HUES64 (cell line): ENCODE data around the gene LTBP1.
"Not testable (repeated sequence)": the region's sequence is repeated elsewhere in the genome, so short reads cannot be mapped to it uniquely, and the experiment has no call there.

Experiments used
- H3K27ac ChIP-seq: 2 replicates; pipeline ENCODE4 v1.7.0; 2013; ENCODE audit warnings: low read depth, low read length, inconsistent platforms
- H3K27me3 ChIP-seq: 2 replicates; pipeline ENCODE4 v1.6.1; 2013; ENCODE audit warnings: mild to moderate bottlenecking, low read length; ENCODE audit not compliant: insufficient read depth
- H3K36me3 ChIP-seq: 2 replicates; pipeline ENCODE4 v1.6.1; 2013; ENCODE audit warnings: mild to moderate bottlenecking, low read length; ENCODE audit not compliant: insufficient read depth
- H3K4me1 ChIP-seq: 2 replicates; pipeline ENCODE4 v1.6.1; 2013; ENCODE audit warnings: mild to moderate bottlenecking, low read length, moderate library complexity; ENCODE audit not compliant: insufficient read depth
- H3K4me3 ChIP-seq: 2 replicates; pipeline ENCODE4 v1.5.1; 2013; ENCODE audit warnings: mild to moderate bottlenecking, low read length, moderate library complexity
- H3K9ac ChIP-seq: 2 replicates; pipeline ENCODE4 v1.6.1; 2013; ENCODE audit warnings: mild to moderate bottlenecking, low read depth, low read length
- H3K9me3 ChIP-seq: 2 replicates; pipeline ENCODE4 v1.6.1; 2013; ENCODE audit warnings: low read depth, low read length; ENCODE audit not compliant: insufficient read depth
- WGBS: fragments of 150-250, 120-280 bp; methylation state at CpG from one replicate; pipeline ENCODE4 v1.1.7; 2013; ENCODE audit warnings: missing lambda C conversion rate; 5-methylcytosine and 5-hydroxymethylcytosine counted together

The LTBP1 gene

DNA sequence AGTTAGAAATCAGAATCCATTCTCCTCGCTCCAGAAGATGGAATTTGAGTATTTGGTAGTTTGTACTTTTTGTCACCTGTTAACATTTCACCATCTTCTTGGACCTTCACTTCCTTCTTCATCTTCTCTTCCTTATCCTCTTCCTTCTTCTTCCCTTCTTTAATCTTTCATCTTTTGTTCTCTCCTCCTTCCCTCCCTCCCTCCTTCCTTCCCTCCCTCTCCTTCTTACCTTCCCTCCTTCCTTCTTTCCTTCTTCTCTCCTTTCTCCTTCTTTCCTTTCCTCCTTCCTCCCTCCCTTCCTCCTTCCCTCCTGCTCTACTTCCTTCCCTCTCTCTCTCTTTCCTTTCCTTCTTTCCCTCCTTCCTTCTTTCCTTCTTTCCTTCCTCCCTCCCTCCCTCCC, 31.1 kb upstream of the LTBP1 start:
- WGBS = no CpG with 5 or more reads among the region's 1 CpG
- Histone ChIP-seq H3K4me3 (no peak overlapping the region), H3K27ac (no peak overlapping the region), H3K4me1 (no peaks in the 10 kb centered on the region), H3K27me3 (no peaks in the 10 kb centered on the region), H3K9me3 (no peaks in the 10 kb centered on the region), H3K9ac (no peak overlapping the region), H3K36me3 (no peaks in the 10 kb centered on the region)

DNA sequence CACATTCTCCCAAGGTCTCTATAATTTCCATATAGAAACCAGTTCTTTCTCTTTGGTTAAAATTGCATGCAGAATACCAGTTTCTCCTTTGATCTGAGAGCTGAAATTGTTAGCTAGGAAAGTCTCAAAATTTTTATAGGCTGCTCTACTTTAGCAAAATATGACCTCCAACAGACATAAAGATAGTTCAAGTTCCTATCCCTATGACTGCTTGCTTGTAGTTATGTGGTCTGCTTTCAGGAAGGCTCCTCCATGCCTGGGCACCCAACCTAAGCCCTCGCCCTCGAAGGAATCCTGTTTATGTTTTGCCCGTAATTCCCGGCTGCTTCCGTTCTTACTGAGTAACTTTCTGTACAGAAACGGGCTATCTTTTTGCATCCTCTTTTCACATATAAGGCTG, 28.0 kb upstream of the LTBP1 start:
- Histone ChIP-seq H3K9me3 (no peaks in the 10 kb centered on the region), H3K4me3 (no peak overlapping the region), H3K4me1 (no peaks in the 10 kb centered on the region), H3K27ac (no peak overlapping the region), H3K36me3 (no peaks in the 10 kb centered on the region), H3K9ac (no peak overlapping the region), H3K27me3 (no peaks in the 10 kb centered on the region)
- WGBS = 95% methylated on average over 6 of the region's 6 CpGs

DNA sequence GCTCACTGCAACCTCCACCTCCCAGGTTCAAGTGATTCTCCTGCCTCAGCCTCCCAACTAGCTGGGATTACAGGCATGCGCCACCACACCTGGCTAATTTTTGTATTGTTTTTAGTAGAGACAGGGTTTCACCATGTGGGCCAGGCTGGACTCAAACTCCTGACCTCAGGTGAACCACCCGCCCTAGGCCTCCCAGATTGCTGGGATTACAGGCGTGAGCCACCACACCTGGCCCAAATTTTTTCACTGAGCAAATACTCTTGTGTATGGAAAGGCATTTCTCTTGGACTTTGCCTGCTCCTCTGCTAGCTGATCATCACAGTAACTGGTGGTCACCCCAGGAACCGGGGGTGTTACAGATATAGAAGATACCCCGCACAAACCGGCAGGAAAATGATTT, 26.9 kb upstream of the LTBP1 start:
- H3K36me3 ChIP-seq, H3K27me3 ChIP-seq, H3K9me3 ChIP-seq, H3K9ac ChIP-seq, H3K4me1 ChIP-seq, H3K4me3 ChIP-seq, H3K27ac ChIP-seq: not testable (repeated sequence)
- WGBS = 97% methylated on average over 6 of the region's 6 CpGs

DNA sequence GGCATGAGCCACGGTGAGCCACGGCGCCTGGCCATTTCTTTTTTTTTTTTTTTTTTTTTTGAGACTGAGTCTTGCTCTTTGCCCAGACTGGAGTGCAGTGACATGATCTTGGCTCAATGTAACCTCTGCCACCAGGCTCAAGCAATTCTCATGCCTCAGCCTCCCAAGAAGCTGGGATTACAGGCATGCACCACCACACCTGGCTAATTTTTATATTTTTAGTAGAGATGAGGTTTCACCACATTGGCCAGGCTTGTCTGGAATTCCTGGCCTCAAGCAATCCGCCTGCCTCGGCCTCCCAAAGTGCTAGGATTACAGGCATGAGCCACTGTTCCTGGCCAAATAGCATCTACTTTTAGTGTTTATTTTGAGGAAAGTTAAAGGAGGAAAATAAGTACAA, 25.3 kb upstream of the LTBP1 start:
- H3K27me3 ChIP-seq, H3K9ac ChIP-seq, H3K4me3 ChIP-seq, H3K27ac ChIP-seq, H3K36me3 ChIP-seq, H3K9me3 ChIP-seq, H3K4me1 ChIP-seq: not testable (repeated sequence)
- 96% methylated on average over 5 of the region's 5 CpGs for WGBS

DNA sequence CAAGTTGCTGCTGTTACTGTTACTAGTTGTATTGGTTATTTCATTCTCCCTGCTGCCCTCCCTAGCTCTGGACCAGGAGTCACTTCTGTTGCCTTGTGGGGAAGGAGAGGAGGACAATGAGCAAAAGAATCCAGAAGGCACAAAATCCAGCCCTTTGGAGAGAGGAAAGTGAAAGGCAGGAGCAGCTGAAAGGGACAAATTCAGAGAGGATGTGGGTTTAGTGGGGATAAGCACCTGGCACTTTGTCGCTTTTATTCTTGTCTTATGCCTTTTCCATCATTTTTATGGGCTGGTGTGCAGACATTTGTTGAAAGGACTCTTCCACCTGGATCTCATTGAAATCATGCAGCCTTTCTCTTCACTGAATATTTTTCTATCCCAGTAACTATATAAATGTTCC, 24.3 kb upstream of the LTBP1 start:
- H3K27ac ChIP-seq = no peak overlapping the region
- no peak overlapping the region for H3K9ac ChIP-seq
- H3K36me3 ChIP-seq = no peaks in the 10 kb centered on the region
- no peak overlapping the region for H3K4me3 ChIP-seq
- H3K4me1 ChIP-seq = peaks cover 4% of the 10 kb centered on the region; the same call in 1 of the 2 replicates
- no peaks in the 10 kb centered on the region for H3K27me3 ChIP-seq
- WGBS = 93% methylated on average over 1 of the region's 1 CpG
- no peaks in the 10 kb centered on the region for H3K9me3 ChIP-seq

DNA sequence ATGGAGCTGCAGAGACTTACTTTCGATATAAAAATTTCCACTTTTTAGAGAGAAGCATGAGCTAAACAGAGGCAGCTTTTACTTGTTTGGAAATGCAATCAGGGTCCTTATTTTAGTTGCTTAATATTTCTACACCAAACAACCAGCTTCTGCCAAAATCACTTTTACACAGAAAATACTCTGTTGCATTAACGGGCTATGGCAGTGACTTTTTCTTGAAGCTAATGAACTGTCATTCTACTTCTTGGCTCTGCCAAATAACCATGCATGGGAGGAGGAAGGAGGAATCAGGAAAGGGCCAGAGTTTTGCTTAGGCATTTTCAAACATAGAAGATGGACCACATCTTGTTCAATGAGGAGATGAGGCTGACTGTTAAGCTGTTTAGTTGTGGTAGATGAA, 23.6 kb upstream of the LTBP1 start:
- WGBS = 98% methylated on average over 2 of the region's 2 CpGs
- Histone ChIP-seq H3K27me3 (no peaks in the 10 kb centered on the region), H3K36me3 (no peaks in the 10 kb centered on the region), H3K27ac (no peak overlapping the region), H3K9ac (no peak overlapping the region), H3K4me3 (no peak overlapping the region), H3K9me3 (no peaks in the 10 kb centered on the region), H3K4me1 (peaks cover 4% of the 10 kb centered on the region; the same call in 1 of the 2 replicates)

DNA sequence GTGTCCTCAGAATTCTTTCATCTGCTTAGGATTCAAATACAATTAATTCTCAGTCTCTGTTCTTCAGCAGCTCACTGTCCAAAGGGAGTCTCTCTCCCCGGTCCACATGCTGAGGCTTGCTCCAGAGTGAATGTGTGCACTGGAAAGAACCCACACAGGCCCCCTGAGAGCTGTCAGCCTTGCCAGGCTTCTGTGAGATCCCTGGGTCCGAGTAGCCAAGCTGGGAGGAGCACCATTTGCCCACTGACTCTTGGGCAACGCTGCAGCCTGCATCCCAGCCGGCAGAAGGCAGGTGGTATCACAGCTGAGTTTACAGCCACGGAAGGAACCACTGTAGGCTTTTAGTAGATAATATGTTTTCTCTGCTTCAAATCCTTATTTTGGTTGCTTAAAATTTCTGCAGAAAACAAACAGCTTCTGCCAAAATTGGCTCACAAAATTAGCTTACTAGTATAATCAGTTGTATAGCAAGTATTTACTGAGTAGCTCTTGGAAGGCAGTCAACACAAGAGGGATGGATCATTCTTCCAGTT, 21.4 kb upstream of the LTBP1 start:
- no peaks in the 10 kb centered on the region for H3K36me3 ChIP-seq
- no peak overlapping the region for H3K4me3 ChIP-seq
- 88% methylated on average over 5 of the region's 5 CpGs for WGBS
- H3K4me1 ChIP-seq = peaks cover 4% of the 10 kb centered on the region; the same call in 1 of the 2 replicates
- H3K27me3 ChIP-seq = no peaks in the 10 kb centered on the region
- H3K9ac ChIP-seq = no peak overlapping the region
- H3K9me3 ChIP-seq = no peaks in the 10 kb centered on the region
- H3K27ac ChIP-seq = no peak overlapping the region

DNA sequence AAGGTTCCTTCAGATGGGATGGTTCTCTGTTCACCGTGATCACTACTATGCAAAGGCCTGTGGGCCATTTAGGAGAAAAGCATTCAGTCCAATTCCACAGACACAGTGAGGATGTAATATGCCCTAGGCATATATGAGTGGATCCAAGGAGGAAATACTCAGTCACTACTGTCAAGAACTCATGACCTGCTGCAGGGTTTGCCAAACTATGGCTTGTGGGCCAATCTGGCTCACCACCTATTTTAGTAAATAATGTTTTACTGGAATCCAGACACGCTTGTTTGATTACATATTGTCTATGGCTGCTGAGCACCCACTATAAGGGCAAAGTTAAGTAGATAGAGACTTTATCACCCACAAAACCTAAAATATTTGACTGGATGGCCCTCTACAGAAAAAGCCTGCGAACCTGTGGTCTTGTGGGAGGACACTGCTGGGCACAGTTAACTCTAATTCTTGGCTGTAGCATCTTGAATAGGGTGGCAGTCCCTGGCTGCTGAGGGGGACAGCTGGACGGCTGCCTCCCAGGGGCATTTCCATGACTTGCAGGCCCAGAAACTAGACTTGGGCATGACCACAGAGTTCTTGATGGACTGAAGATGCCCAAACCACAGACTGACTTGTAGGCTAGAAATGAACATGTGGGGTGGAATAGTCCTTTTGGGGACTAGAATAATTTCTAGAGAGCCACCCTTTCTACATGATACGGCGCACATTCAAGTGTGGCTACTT, 20.6 kb upstream of the LTBP1 start:
- Histone ChIP-seq H3K9me3 (no peaks in the 10 kb centered on the region), H3K9ac (no peak overlapping the region), H3K4me3 (no peak overlapping the region), H3K27me3 (no peaks in the 10 kb centered on the region), H3K36me3 (no peaks in the 10 kb centered on the region), H3K27ac (no peak overlapping the region), H3K4me1 (peaks cover 11% of the 10 kb centered on the region)
- 97% methylated on average over 6 of the region's 6 CpGs for WGBS

DNA sequence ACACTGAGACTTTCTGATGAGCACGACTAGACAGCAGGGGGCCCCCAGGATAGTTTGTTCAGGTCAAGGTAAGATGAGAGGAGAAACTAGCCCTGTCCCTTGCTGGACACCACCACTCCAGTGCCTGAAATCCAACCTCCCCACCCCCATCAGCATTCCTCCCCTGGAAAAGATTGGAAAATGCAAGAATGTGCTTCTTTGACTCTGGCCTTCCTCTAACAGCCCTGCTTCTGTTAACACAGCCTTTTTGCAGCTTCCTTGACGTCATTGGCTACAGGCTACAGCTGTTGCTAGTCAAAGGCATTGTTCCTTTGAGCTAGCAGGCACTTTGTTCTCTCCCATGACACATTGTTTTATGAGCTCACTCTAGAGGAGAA, 20.1 kb upstream of the LTBP1 start:
- H3K27ac ChIP-seq = no peak overlapping the region; the same call in 1 of the 2 replicates
- H3K36me3 ChIP-seq = no peaks in the 10 kb centered on the region
- WGBS = 49% methylated on average over 2 of the region's 2 CpGs
- peaks cover 17% of the 10 kb centered on the region for H3K4me1 ChIP-seq
- no peak overlapping the region for H3K9ac ChIP-seq
- no peak overlapping the region for H3K4me3 ChIP-seq
- H3K27me3 ChIP-seq = no peaks in the 10 kb centered on the region
- no peaks in the 10 kb centered on the region for H3K9me3 ChIP-seq

DNA sequence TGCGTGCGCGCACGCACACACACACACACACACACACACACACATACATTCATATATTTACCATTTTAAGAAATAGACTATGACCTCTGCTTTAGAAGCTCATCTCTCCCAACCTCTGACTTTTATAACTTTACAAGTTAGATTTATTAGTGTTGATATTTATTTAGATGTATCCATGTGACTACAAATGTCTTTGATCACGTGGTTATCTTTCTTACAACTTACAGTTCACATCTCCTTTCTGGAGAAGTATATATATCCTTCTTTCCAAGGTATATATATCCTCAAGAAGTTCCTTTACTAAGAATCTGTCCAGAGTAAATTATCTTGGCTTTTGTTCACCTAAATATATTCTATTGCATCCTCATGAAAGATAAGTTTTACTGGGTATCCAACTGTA, 16.3 kb upstream of the LTBP1 start:
- no peaks in the 10 kb centered on the region for H3K27me3 ChIP-seq
- no peaks in the 10 kb centered on the region for H3K9me3 ChIP-seq
- no peak overlapping the region for H3K27ac ChIP-seq
- peaks cover 28% of the 10 kb centered on the region for H3K4me1 ChIP-seq
- no peak overlapping the region for H3K4me3 ChIP-seq
- 55% methylated on average over 4 of the region's 5 CpGs for whole genome bisulfite sequencing
- no peaks in the 10 kb centered on the region for H3K36me3 ChIP-seq
- H3K9ac ChIP-seq = no peak overlapping the region

DNA sequence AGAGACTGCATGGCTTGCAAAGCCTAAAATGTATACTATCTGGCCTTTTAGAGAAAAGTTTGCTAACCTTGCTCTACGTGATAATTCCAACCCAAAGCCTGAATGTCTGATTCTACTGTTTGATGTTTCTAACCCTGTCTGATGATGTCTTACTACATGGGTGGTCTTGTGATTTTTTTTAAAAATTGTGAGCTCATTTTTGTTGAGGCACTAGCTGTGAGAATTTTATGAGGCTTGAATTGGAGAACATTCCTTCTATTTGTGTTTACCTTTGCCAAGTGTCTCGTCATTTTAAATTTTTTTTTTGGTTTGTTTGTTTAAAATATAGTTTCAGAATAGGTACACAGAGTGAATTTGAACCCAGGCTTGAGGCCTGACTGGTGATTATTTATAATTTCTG, 15.2 kb upstream of the LTBP1 start:
- Histone ChIP-seq H3K9ac (peak overlapping the region; percentile 47; the same call in 1 of the 2 replicates), H3K36me3 (no peaks in the 10 kb centered on the region), H3K27ac (peak overlapping the region; percentile 75), H3K4me1 (peaks cover 31% of the 10 kb centered on the region), H3K9me3 (no peaks in the 10 kb centered on the region), H3K27me3 (no peaks in the 10 kb centered on the region), H3K4me3 (no peak overlapping the region)
- WGBS = 59% methylated on average over 2 of the region's 2 CpGs
